IMR-90 (cell line): ENCODE data around the gene CCR9. TPM values are rescaled to one million over a fixed set of nuclear protein-coding genes. Genes with fewer than 3 reads are reported as not detected.

Experiments used
- ATAC-seq: fragments of 200-7000 bp; cut with Tn5 transposase; 2 replicates; pipeline ENCODE4 v1.9.1; 2020; ENCODE audit warnings: low read depth, mild to moderate bottlenecking, moderate library complexity
- BruUV-seq: library from RNA; stranded (reverse); fragments of 400-500 nt; replicated peaks from 2 replicates; lab custom pipeline; 2021; lab: Mats Ljungman, UMichigan
- CTCF ChIA-PET: fragments of 300-600 bp; formaldehyde crosslinking; extraction: SDS; loops from one replicate; lab custom pipeline; 2021; ENCODE audit warnings: antibody characterized with exemption; lab: Yijun Ruan, JAX
- POLR2A ChIA-PET: fragments of 300-600 bp; sonication (Branson Sonifier 250); formaldehyde crosslinking; loops from one replicate; lab custom pipeline; 2022; ENCODE audit warnings: antibody characterized with exemption; ENCODE audit not compliant: unreplicated experiment; lab: Charles Lee
- DNase-seq: peaks from one replicate; pipeline ENCODE4 v3.0.0; 2013
- H2AFZ ChIP-seq: replicated peaks from 2 replicates; pipeline ENCODE3; 2013; ENCODE audit warnings: low read length, mild to moderate bottlenecking; ENCODE audit not compliant: poor library complexity
- H2AK5ac ChIP-seq: 2 replicates; pipeline ENCODE4 v1.6.1; 2013; ENCODE audit warnings: low read depth, low read length, inconsistent platforms
- H2AK9ac ChIP-seq: replicated peaks from 2 replicates; pipeline ENCODE3; 2013; ENCODE audit warnings: mild to moderate bottlenecking, low read depth, low read length, moderate library complexity; ENCODE audit not compliant: poor library complexity
- H2BK120ac ChIP-seq: 2 replicates; pipeline ENCODE4 v1.6.1; 2013; ENCODE audit warnings: low read depth, low read length, inconsistent platforms
- H2BK15ac ChIP-seq: 3 replicates; pipeline ENCODE4 v1.6.1; 2013; ENCODE audit warnings: low read depth, low read length, inconsistent platforms
- H2BK20ac ChIP-seq: 2 replicates; pipeline ENCODE4 v1.6.1; 2013; ENCODE audit warnings: low read depth, mild to moderate bottlenecking, inconsistent platforms, low read length, moderate library complexity
- H2BK5ac ChIP-seq: 2 replicates; pipeline ENCODE4 v1.6.1; 2013; ENCODE audit warnings: mild to moderate bottlenecking, low read depth, low read length, inconsistent platforms; ENCODE audit not compliant: poor library complexity, severe bottlenecking
- H3K14ac ChIP-seq: replicated peaks from 2 replicates; pipeline ENCODE4 v1.6.1; 2013; ENCODE audit warnings: low read depth, low read length, inconsistent platforms
- H3K18ac ChIP-seq: 2 replicates; pipeline ENCODE4 v1.6.1; 2013; ENCODE audit warnings: low read depth, low read length, control low read depth
- H3K23ac ChIP-seq: 2 replicates; pipeline ENCODE4 v1.6.1; 2013; ENCODE audit warnings: low read depth, low read length, inconsistent platforms
- H3K27ac ChIP-seq: 2 replicates; pipeline ENCODE4 v1.5.1; 2013; ENCODE audit warnings: mild to moderate bottlenecking, control low read depth, low read length; ENCODE audit not compliant: insufficient read depth
- H3K27me3 ChIP-seq: 2 replicates; pipeline ENCODE4 v1.6.1; 2013; ENCODE audit warnings: low read length; ENCODE audit not compliant: control insufficient read depth, insufficient read depth
- H3K36me3 ChIP-seq: 2 replicates; pipeline ENCODE4 v1.6.1; 2013; ENCODE audit warnings: low read length, mixed read lengths; ENCODE audit not compliant: control insufficient read depth, insufficient read depth
- H3K4ac ChIP-seq: 2 replicates; pipeline ENCODE4 v1.6.1; 2013; ENCODE audit warnings: low read depth, low read length, inconsistent platforms
- H3K4me1 ChIP-seq: 2 replicates; pipeline ENCODE4 v1.6.1; 2013; ENCODE audit warnings: low read length, mixed read lengths; ENCODE audit not compliant: control insufficient read depth, insufficient read depth
- H3K4me2 ChIP-seq: 2 replicates; pipeline ENCODE4 v1.6.1; 2013; ENCODE audit warnings: low read depth, mild to moderate bottlenecking, control low read depth, low read length, moderate library complexity
- H3K4me3 ChIP-seq: 2 replicates; pipeline ENCODE4 v1.5.1; 2013; ENCODE audit warnings: low read depth, mild to moderate bottlenecking, control low read depth, low read length, moderate library complexity; ENCODE audit not compliant: insufficient read depth
- H3K56ac ChIP-seq: 2 replicates; pipeline ENCODE4 v1.6.1; 2013; ENCODE audit warnings: low read length, inconsistent platforms; ENCODE audit not compliant: insufficient read depth; ENCODE audit errors: extremely low read depth
- H3K79me1 ChIP-seq, 2 experiments: 2 replicates each; pipeline ENCODE4 v1.6.1; 2013; ENCODE audit warnings: low read length in 2 of 2, inconsistent platforms in 1 of 2, low read depth in 1 of 2
- H3K9ac ChIP-seq: 2 replicates; pipeline ENCODE4 v1.6.1; 2013; ENCODE audit warnings: low read depth, low read length, control low read depth
- H3K9me1 ChIP-seq: 2 replicates; pipeline ENCODE4 v1.6.1; 2013; ENCODE audit warnings: low read length, inconsistent platforms; ENCODE audit not compliant: insufficient read depth
- H3K9me3 ChIP-seq: 2 replicates; pipeline ENCODE4 v1.6.1; 2013; ENCODE audit warnings: low read length; ENCODE audit not compliant: control insufficient read depth, insufficient read depth
- H4K20me1 ChIP-seq: 2 replicates; pipeline ENCODE4 v1.6.1; 2013; ENCODE audit warnings: low read length, inconsistent platforms; ENCODE audit not compliant: insufficient read depth
- H4K5ac ChIP-seq: 2 replicates; pipeline ENCODE4 v1.6.1; 2013; ENCODE audit warnings: mild to moderate bottlenecking, low read depth, low read length, control low read depth
- H4K8ac ChIP-seq, 2 experiments: 2 replicates each; pipeline ENCODE4 v1.6.1; 2013; ENCODE audit warnings: low read depth in 2 of 2, low read length in 2 of 2, control low read depth in 1 of 2, inconsistent platforms in 1 of 2
- H4K91ac ChIP-seq: 2 replicates; pipeline ENCODE4 v1.6.1; 2013; ENCODE audit warnings: low read depth, low read length, inconsistent platforms; ENCODE audit not compliant: insufficient read depth
- BHLHE40 ChIP-seq: fragments of 150-350 bp; IDR thresholded peaks from 2 replicates; pipeline ENCODE4 v1.6.1; 2016; ENCODE audit warnings: mild to moderate bottlenecking, low read depth, low read length
- CHD1 ChIP-seq: IDR thresholded peaks from 2 replicates; pipeline ENCODE4 v1.6.1; 2012; ENCODE audit warnings: low read depth, low read length, improper control_type of control experiment
- FOS ChIP-seq: fragments of 150-350 bp; IDR thresholded peaks from 2 replicates; pipeline ENCODE4 v1.6.1; 2016; ENCODE audit warnings: low read depth, low read length
- MXI1 ChIP-seq: IDR thresholded peaks from 2 replicates; pipeline ENCODE4 v1.6.1; 2012; ENCODE audit warnings: low read depth, mild to moderate bottlenecking, low read length, moderate library complexity, borderline replicate concordance
- POLR2A ChIP-seq: IDR thresholded peaks from 2 replicates; pipeline ENCODE4 v1.6.1; 2012; ENCODE audit warnings: mild to moderate bottlenecking, low read depth, low read length
- RCOR1 ChIP-seq: IDR thresholded peaks from 2 replicates; pipeline ENCODE4 v1.6.1; 2012; ENCODE audit warnings: mild to moderate bottlenecking, low read length, improper control_type of control experiment; ENCODE audit not compliant: insufficient replicate concordance
- WGBS, 2 experiments: methylation state at CpG; one replicate each; pipeline versions ENCODE4 v1.1.5 to v1.1.7; 2013; ENCODE audit warnings: missing lambda C conversion rate in 2 of 2; ENCODE audit not compliant: insufficient read length in 1 of 2; ENCODE audit errors: extremely low coverage in 2 of 2; 5-methylcytosine and 5-hydroxymethylcytosine counted together
- dilution Hi-C: fragments of 300-500 bp; cut with HindIII; formaldehyde crosslinking; loops from one replicate; pipeline ENCODE4 v1.14.3; 2018; ENCODE audit warnings: low sequenced_read_pairs; ENCODE audit not compliant: unreplicated experiment
- in situ Hi-C: fragments of 300-500 bp; cut with MboI; formaldehyde crosslinking; loops from 3 replicates; pipeline ENCODE4 v1.14.3; 2019; ENCODE audit warnings: low sequenced_read_pairs, inconsistent platforms, mixed read lengths
- intact Hi-C: fragments of 100-400 bp; cut with micrococcal nuclease; formaldehyde crosslinking; loops from 2 replicates; pipeline ENCODE4 v1.10.0; 2022
- polyA plus RNA-seq, 3 experiments: library from polyadenylated mRNA; depleted of rRNA; stranded (reverse); fragments of >200 nt; gene quantifications; 2 replicates each; pipeline ENCODE4 v1.2.3, GENCODE V29; 2012; ENCODE audit warnings: low replicate concordance in 1 of 3
- total RNA-seq: library from RNA; depleted of rRNA; stranded (reverse); fragments of >200 nt; gene quantifications from 2 replicates; pipeline ENCODE4 v1.2.3, GENCODE V29; 2012
- TF ChIP-seq, protein P1 (sequence below): fragments of 150-350 bp; IDR thresholded peaks from 2 replicates; pipeline ENCODE4 v1.6.1; 2016; ENCODE audit warnings: low read depth, mild to moderate bottlenecking, low read length, moderate library complexity, borderline replicate concordance
- TF ChIP-seq, protein P2 (sequence below): conservative IDR thresholded peaks from 2 replicates; pipeline ENCODE4 v1.5.1; 2012; ENCODE audit warnings: mild to moderate bottlenecking, low read depth, low read length, improper control_type of control experiment

CCR9 gene
- total and polyA plus RNA-seq, 2 of the 4 experiments (the other 2 are of a cell fraction) = not detected

DNA sequence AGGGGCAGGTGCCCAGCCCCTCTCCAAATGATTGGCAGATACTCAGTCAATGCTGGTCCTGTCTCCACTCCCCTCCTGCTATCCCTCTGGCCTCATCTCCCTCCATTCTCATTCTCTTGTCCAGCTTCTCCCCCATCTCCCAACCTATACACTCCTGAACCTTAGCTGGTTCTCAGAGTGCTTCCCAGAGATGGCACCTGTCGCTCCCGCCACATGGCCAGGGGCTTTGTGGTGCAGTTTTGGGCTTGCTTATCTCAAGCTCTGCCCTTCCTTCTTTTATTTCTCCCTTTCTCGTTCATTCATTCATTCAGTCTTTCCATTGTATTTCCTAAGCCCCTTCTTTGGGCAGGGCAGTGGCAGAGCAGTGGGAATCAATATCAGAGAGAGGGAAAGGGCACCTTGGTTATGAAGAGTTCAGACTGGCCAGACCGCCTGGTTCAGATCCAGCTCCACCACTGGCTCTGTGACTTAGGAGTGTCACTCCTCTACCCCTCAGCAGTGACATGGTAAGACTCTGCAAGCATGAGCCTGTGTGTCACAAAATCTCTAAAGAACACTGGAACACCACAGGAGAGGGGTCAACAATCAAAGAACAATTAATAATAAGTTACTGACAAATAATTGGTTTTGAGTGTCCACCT is 36.7 kb downstream of the CCR9 start:
- Histone ChIP-seq H2BK15ac (peak overlapping the region; percentile 8; the same call in 1 of the 3 replicates), H2BK120ac (no peak overlapping the region), H3K27ac (no peak overlapping the region), H3K36me3 (peaks cover 38% of the 10 kb centered on the region), H3K9me3 (no peaks in the 10 kb centered on the region), H3K9ac (no peak overlapping the region), H3K4me3 (no peak overlapping the region), H4K91ac (no peak overlapping the region), H2AFZ (no peak overlapping the region), H3K27me3 (no peaks in the 10 kb centered on the region), H2BK20ac (no peak overlapping the region), H3K9me1 (peaks cover 13% of the 10 kb centered on the region), H3K14ac (0 out of 2 replicates have a peak overlapping the region, but pooled peaks have one; percentile 20), H3K4ac (no peak overlapping the region), H3K18ac (no peak overlapping the region), H3K4me1 (peaks cover 8% of the 10 kb centered on the region), H2AK9ac (no peak overlapping the region), H4K5ac (no peak overlapping the region), H2BK5ac (no peak overlapping the region), H2AK5ac (no peak overlapping the region), H3K79me1 (no peaks in the 10 kb centered on the region; a peak in 1 of 4 replicates), H3K56ac (no peak overlapping the region), H4K20me1 (no peaks in the 10 kb centered on the region), H3K23ac (no peak overlapping the region), H3K4me2 (no peak overlapping the region), H4K8ac (no peak overlapping the region)
- dilution Hi-C loops = no loop called here
- CTCF ChIA-PET = no interaction called here
- no TSS peak for BruUV-seq
- DNase-seq (no peak), ATAC-seq (no peak)
- intact Hi-C loops = no loop called here
- POLR2A ChIA-PET = no interaction called here
- WGBS, 2 experiments = no CpG with 5 or more reads among the region's 4 CpGs
- TF ChIP-seq BHLHE40 (no peak), POLR2A (no peak), RCOR1 (no peak), MXI1 (no peak), FOS (no peak), CHD1 (no peak)
- TF ChIP-seq, protein P1, sequence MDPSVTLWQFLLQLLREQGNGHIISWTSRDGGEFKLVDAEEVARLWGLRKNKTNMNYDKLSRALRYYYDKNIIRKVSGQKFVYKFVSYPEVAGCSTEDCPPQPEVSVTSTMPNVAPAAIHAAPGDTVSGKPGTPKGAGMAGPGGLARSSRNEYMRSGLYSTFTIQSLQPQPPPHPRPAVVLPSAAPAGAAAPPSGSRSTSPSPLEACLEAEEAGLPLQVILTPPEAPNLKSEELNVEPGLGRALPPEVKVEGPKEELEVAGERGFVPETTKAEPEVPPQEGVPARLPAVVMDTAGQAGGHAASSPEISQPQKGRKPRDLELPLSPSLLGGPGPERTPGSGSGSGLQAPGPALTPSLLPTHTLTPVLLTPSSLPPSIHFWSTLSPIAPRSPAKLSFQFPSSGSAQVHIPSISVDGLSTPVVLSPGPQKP = no peak
- TF ChIP-seq, protein P2, sequence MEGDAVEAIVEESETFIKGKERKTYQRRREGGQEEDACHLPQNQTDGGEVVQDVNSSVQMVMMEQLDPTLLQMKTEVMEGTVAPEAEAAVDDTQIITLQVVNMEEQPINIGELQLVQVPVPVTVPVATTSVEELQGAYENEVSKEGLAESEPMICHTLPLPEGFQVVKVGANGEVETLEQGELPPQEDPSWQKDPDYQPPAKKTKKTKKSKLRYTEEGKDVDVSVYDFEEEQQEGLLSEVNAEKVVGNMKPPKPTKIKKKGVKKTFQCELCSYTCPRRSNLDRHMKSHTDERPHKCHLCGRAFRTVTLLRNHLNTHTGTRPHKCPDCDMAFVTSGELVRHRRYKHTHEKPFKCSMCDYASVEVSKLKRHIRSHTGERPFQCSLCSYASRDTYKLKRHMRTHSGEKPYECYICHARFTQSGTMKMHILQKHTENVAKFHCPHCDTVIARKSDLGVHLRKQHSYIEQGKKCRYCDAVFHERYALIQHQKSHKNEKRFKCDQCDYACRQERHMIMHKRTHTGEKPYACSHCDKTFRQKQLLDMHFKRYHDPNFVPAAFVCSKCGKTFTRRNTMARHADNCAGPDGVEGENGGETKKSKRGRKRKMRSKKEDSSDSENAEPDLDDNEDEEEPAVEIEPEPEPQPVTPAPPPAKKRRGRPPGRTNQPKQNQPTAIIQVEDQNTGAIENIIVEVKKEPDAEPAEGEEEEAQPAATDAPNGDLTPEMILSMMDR = no peak
- in situ Hi-C loops = loop anchor here (10.0 kb wide), 1 partner anchor 888 kb away; no protein-coding TSS in a partner anchor
